H1 (cell line): ENCODE results near the gene PSMB11. TPM values are rescaled to one million over a fixed set of nuclear protein-coding genes. Genes with fewer than 3 reads are reported as not detected.

Source experiments
- CTCF ChIA-PET: fragments of 300-600 bp; sonication (Branson Sonifier 250); formaldehyde crosslinking; loops from one replicate; lab custom pipeline; 2021; ENCODE audit not compliant: partially characterized antibody; lab: Charles Lee
- POLR2A ChIA-PET: fragments of 300-600 bp; sonication (Branson Sonifier 250); formaldehyde crosslinking; loops from one replicate; lab custom pipeline; 2021; ENCODE audit warnings: inconsistent platforms; ENCODE audit not compliant: partially characterized antibody; lab: Charles Lee
- DNase-seq, 2 experiments: peaks; one replicate each; pipeline versions ENCODE4 v3.0.0 to v3.0.0-alpha.2; 2010 to 2022; ENCODE audit warnings: low spot score in 2 of 2, low read depth in 1 of 2, mixed read lengths in 1 of 2
- FAIRE-seq: peaks from 2 replicates; lab custom pipeline; 2011; peaks lifted over from hg19 to GRCh38; lab: Jason Lieb, UNC
- H2AFZ ChIP-seq: 2 replicates; pipeline ENCODE4 v1.8.1; 2012; ENCODE audit warnings: low read length, inconsistent platforms
- H2AK5ac ChIP-seq: 2 replicates; pipeline ENCODE4 v1.6.1; 2013; ENCODE audit warnings: low read depth, low read length
- H2BK120ac ChIP-seq: replicated peaks from 2 replicates; pipeline ENCODE3; 2013; ENCODE audit warnings: low read depth, low read length, inconsistent platforms
- H2BK12ac ChIP-seq: 2 replicates; pipeline ENCODE4 v1.6.1; 2013; ENCODE audit warnings: low read depth, low read length
- H2BK15ac ChIP-seq: 2 replicates; pipeline ENCODE4 v1.6.1; 2013; ENCODE audit warnings: low read length
- H2BK20ac ChIP-seq: 2 replicates; pipeline ENCODE4 v1.6.1; 2013; ENCODE audit warnings: low read length
- H2BK5ac ChIP-seq: 2 replicates; pipeline ENCODE4 v1.6.1; 2013; ENCODE audit warnings: low read depth, low read length
- H3K14ac ChIP-seq: 2 replicates; pipeline ENCODE4 v1.6.1; 2013; ENCODE audit warnings: inconsistent platforms; ENCODE audit not compliant: insufficient read length
- H3K18ac ChIP-seq: 2 replicates; pipeline ENCODE4 v1.6.1; 2013; ENCODE audit warnings: low read length; ENCODE audit errors: extremely low read depth
- H3K23ac ChIP-seq: 2 replicates; pipeline ENCODE4 v1.6.1; 2013; ENCODE audit warnings: inconsistent platforms; ENCODE audit not compliant: insufficient read length
- H3K23me2 ChIP-seq: 2 replicates; pipeline ENCODE4 v1.6.1; 2013; ENCODE audit warnings: low read depth, low read length
- H3K27ac ChIP-seq: 2 replicates; pipeline ENCODE4 v1.6.1; 2011; ENCODE audit warnings: low read depth, low read length, inconsistent platforms
- H3K27me3 ChIP-seq, 4 experiments: replicated peaks in 1 of 4; 1 replicate in 1 of 4; 2 replicates in 3 of 4; pipeline versions ENCODE4 v1.6.1 to v1.8.1; 2011 to 2013; ENCODE audit warnings: low read length in 3 of 4, mild to moderate bottlenecking in 3 of 4, inconsistent platforms in 2 of 4, mixed read lengths in 2 of 4, moderate library complexity in 1 of 4; ENCODE audit not compliant: control insufficient read depth in 3 of 4, insufficient read depth in 3 of 4; ENCODE audit errors: extremely low read depth in 1 of 4
- H3K36me3 ChIP-seq, 4 experiments: 2 replicates each; pipeline versions ENCODE4 v1.6.1 to v1.8.1; 2011 to 2013; ENCODE audit warnings: mild to moderate bottlenecking in 4 of 4, low read length in 3 of 4, moderate library complexity in 2 of 4, control low read depth in 1 of 4, inconsistent platforms in 1 of 4; ENCODE audit not compliant: insufficient read depth in 4 of 4, control insufficient read depth in 2 of 4
- H3K4ac ChIP-seq: replicated peaks from 2 replicates; pipeline ENCODE3; 2013; ENCODE audit warnings: low read length, low read depth, mixed read lengths, inconsistent platforms; ENCODE audit not compliant: insufficient read length
- H3K4me1 ChIP-seq, 4 experiments: replicated peaks in 1 of 4; 1 replicate in 1 of 4; 2 replicates in 3 of 4; pipeline versions ENCODE4 v1.6.1 to v1.8.1; 2011 to 2013; ENCODE audit warnings: low read length in 3 of 4, inconsistent platforms in 2 of 4, mixed read lengths in 1 of 4; ENCODE audit not compliant: insufficient read depth in 4 of 4, control insufficient read depth in 3 of 4
- H3K4me2 ChIP-seq, 2 experiments: 2 replicates each; pipeline versions ENCODE4 v1.6.1 to v1.8.1; 2011 to 2013; ENCODE audit warnings: low read depth in 2 of 2, low read length in 2 of 2, control low read depth in 1 of 2, inconsistent platforms in 1 of 2, mild to moderate bottlenecking in 1 of 2; ENCODE audit not compliant: insufficient read depth in 1 of 2
- H3K4me3 ChIP-seq, 4 experiments: fragments of 200-600, 300-600 bp in 1 of 4; sonication (generic), shearing (Covaris generic), sonication (Bioruptor Twin) in 1 of 4; 2 replicates each; pipeline versions ENCODE4 v1.5.1 to v1.8.1; 2011 to 2016; ENCODE audit warnings: low read length in 4 of 4, low read depth in 3 of 4, control low read depth in 2 of 4, inconsistent platforms in 2 of 4, mild to moderate bottlenecking in 2 of 4, mixed read lengths in 1 of 4, moderate library complexity in 1 of 4; ENCODE audit not compliant: insufficient read depth in 2 of 4; ENCODE audit errors: extremely low read depth in 1 of 4
- H3K56ac ChIP-seq: replicated peaks from 2 replicates; pipeline ENCODE3; 2013; ENCODE audit warnings: low read depth, mild to moderate bottlenecking, mixed read lengths, low read length, inconsistent platforms; ENCODE audit not compliant: insufficient read length
- H3K79me1 ChIP-seq: 2 replicates; pipeline ENCODE4 v1.6.1; 2013; ENCODE audit warnings: low read depth, low read length, control low read depth
- H3K79me2 ChIP-seq, 2 experiments: 2 replicates each; pipeline versions ENCODE4 v1.6.1 to v1.8.1; 2012 to 2013; ENCODE audit warnings: low read length in 2 of 2, mild to moderate bottlenecking in 2 of 2, inconsistent platforms in 1 of 2; ENCODE audit not compliant: insufficient read depth in 2 of 2, control insufficient read depth in 1 of 2
- H3K9ac ChIP-seq, 4 experiments: replicated peaks in 1 of 4; 1 replicate in 1 of 4; 2 replicates in 3 of 4; pipeline versions ENCODE4 v1.6.1 to v1.8.1; 2011 to 2013; ENCODE audit warnings: low read depth in 3 of 4, low read length in 3 of 4, control low read depth in 2 of 4, mild to moderate bottlenecking in 2 of 4, moderate library complexity in 2 of 4, inconsistent platforms in 1 of 4; ENCODE audit errors: extremely low read depth in 1 of 4
- H3K9me3 ChIP-seq, 2 experiments: 2 replicates each; pipeline versions ENCODE4 v1.6.1 to v1.8.1; 2012 to 2013; ENCODE audit warnings: mild to moderate bottlenecking in 2 of 2, moderate library complexity in 2 of 2, control low read depth in 1 of 2, inconsistent platforms in 1 of 2, low read depth in 1 of 2, low read length in 1 of 2, mixed read lengths in 1 of 2; ENCODE audit not compliant: insufficient read depth in 2 of 2
- H4K20me1 ChIP-seq, 2 experiments: replicated peaks in 1 of 2; 2 replicates each; pipeline versions ENCODE3 to v1.8.1; 2011 to 2013; ENCODE audit warnings: inconsistent platforms in 2 of 2, low read length in 2 of 2, mild to moderate bottlenecking in 1 of 2; ENCODE audit not compliant: insufficient read depth in 2 of 2, control insufficient read depth in 1 of 2
- H4K5ac ChIP-seq: 2 replicates; pipeline ENCODE4 v1.6.1; 2013; ENCODE audit warnings: low read length, low read depth, mixed read lengths, inconsistent platforms; ENCODE audit not compliant: insufficient read length
- H4K8ac ChIP-seq: 2 replicates; pipeline ENCODE4 v1.8.0; 2013; ENCODE audit warnings: mild to moderate bottlenecking, moderate library complexity, low read length, inconsistent platforms; ENCODE audit not compliant: insufficient read depth; ENCODE audit errors: extremely low read depth
- H4K91ac ChIP-seq: replicated peaks from 2 replicates; pipeline ENCODE3; 2013; ENCODE audit warnings: low read length, mixed read lengths, inconsistent platforms; ENCODE audit not compliant: insufficient read length
- KDM5A ChIP-seq: fragments of 200-600 bp; IDR thresholded peaks from 2 replicates; pipeline ENCODE4 v1.7.1; 2012; ENCODE audit warnings: mild to moderate bottlenecking, low read length, inconsistent platforms, mixed read lengths
- WGBS, 2 experiments: shearing (Covaris generic) in 1 of 2; methylation state at CpG; one replicate each; pipeline versions ENCODE4 v1.1.6 to v1.1.7; 2013 to 2015; ENCODE audit warnings: low lambda C conversion rate in 2 of 2, mixed read lengths in 2 of 2, inconsistent platforms in 1 of 2, low coverage in 1 of 2, missing lambda C conversion rate in 1 of 2; ENCODE audit not compliant: insufficient replicate concordance in 2 of 2, insufficient coverage in 1 of 2, insufficient read length in 1 of 2; ENCODE audit errors: extremely low coverage in 1 of 2, missing lambda C conversion rate in 1 of 2; 5-methylcytosine and 5-hydroxymethylcytosine counted together
- polyA plus RNA-seq, 7 experiments: library from polyadenylated mRNA; depleted of rRNA in 3 of 7; stranded (reverse) in 5 of 7; unstranded in 2 of 7; fragments of >200 nt in 5 of 7; fragments of 200-250 nt in 2 of 7; gene quantifications; 1 replicate in 5 of 7; 2 replicates in 1 of 7; 4 replicates in 1 of 7; pipeline versions ENCODE4 v1.2.1 to v1.2.3, GENCODE V29; 2011 to 2013; ENCODE audit warnings: missing spikeins in 2 of 7, mixed read lengths in 2 of 7
- total RNA-seq: library from RNA; stranded (reverse); fragmentation: NEBNext Ultra II Directional; extraction: Animal tissue kit (Norgen Biotek cat#: 25700); gene quantifications from 2 replicates; pipeline ENCODE4 v1.2.1, GENCODE V29; 2021

PSMB11 gene
- total and polyA plus RNA-seq, 2 of the 8 experiments (the other 6 are each of a cell fraction or from before 2014, with no cell fraction given), result not detected

DNA sequence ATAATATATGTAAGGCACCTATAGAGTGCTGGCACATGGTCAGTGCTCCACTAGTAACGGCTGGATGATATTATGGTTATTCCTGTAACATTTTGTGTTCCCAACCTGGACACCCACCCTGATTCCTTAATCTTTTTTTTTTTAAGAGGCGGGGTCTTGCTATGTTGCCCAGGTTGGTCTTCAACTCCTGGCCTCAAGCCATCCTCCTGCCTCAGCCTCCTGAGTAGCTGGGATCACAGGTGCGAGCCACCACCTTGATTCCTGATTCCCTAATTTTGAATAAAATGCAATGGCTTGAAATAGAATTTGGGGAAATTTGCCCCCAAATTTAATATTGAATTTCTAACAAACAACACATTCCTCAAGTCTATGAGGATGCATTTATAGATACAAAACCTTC, 39.4 kb upstream of the PSMB11 start:
- Histone ChIP-seq H3K9ac (no peak overlapping the region), H3K79me1 (no peaks in the 10 kb centered on the region), H2AFZ (no peak overlapping the region), H3K79me2 (no peaks in the 10 kb centered on the region), H4K20me1 (no peaks in the 10 kb centered on the region), H3K9me3 (no peaks in the 10 kb centered on the region), H3K23ac (no peak overlapping the region), H3K27ac (no peak overlapping the region), H3K14ac (no peak overlapping the region), H2BK120ac (no peak overlapping the region), H4K5ac (no peak overlapping the region), H4K8ac (no peak overlapping the region), H2BK20ac (no peak overlapping the region), H3K4me2 (no peak overlapping the region), H3K4ac (no peak overlapping the region), H3K23me2 (peaks cover 6% of the 10 kb centered on the region), H2BK12ac (no peak overlapping the region), H2BK5ac (no peak overlapping the region), H3K18ac (no peak overlapping the region), H3K36me3 (no peaks in the 10 kb centered on the region), H3K56ac (no peak overlapping the region), H2AK5ac (no peak overlapping the region), H3K4me3 (no peak overlapping the region), H3K4me1 (peaks cover 2 to 4% (median 4%) of the 10 kb centered on the region in 4 experiments; a peak in 5 of 7 replicates), H3K27me3 (no peaks in the 10 kb centered on the region), H2BK15ac (no peak overlapping the region), H4K91ac (no peak overlapping the region)
- no peak for FAIRE-seq
- no peak for DNase-seq
- 93% methylated on average over 3 of the region's 3 CpGs; no CpG with 5 or more reads in 1 of the 2 experiments for WGBS, 2 experiments
- ChIA-PET CTCF (interaction anchor here (0.7 to 23.0 kb wide), 3 partner anchors 16 to 92 kb away, joined by 4 to 785 read pairs (median 54); partner anchors contain the start of genes ACIN1, CDH24 and PSMB11), POLR2A (interaction anchor here (0.9 to 12.2 kb wide), 3 partner anchors 16 to 27 kb away, joined by 3 to 133 read pairs (median 3); partner anchors contain the start of gene AJUBA)
- no peak for TF ChIP-seq KDM5A
